Spleen (tissue), 11 donors: Measurements from ENCODE around the gene DLG2. TPM values are rescaled to one million over a fixed set of nuclear protein-coding genes. Genes with fewer than 3 reads are reported as not detected.

ENCODE experiments used
- DNase-seq: peaks from one replicate; pipeline ENCODE4 v3.0.0-alpha.2; 2020
- H3K27ac ChIP-seq, 8 donors: fragments of 200-600 bp; sonication (generic) in 7 of 8; 1 replicate in 4 of 8; 2 replicates in 4 of 8; pipeline versions ENCODE4 v1.5.0 to v1.8.0; 2016 to 2021; ENCODE audit warnings: inconsistent platforms in 4 of 8, mild to moderate bottlenecking in 4 of 8, moderate library complexity in 1 of 8
- H3K27me3 ChIP-seq, 7 donors: fragments of 200-600 bp; sonication (generic) in 6 of 7; replicated peaks in 1 of 7; 1 replicate in 4 of 7; 2 replicates in 3 of 7; pipeline versions ENCODE4 v1.5.0 to v1.8.0; 2016 to 2021; ENCODE audit warnings: inconsistent platforms in 3 of 7, mild to moderate bottlenecking in 1 of 7
- H3K36me3 ChIP-seq, 6 donors: fragments of 200-600 bp; sonication (generic) in 5 of 6; 1 replicate in 4 of 6; 2 replicates in 2 of 6; pipeline versions ENCODE4 v1.5.0 to v1.8.0; 2016 to 2021; ENCODE audit warnings: inconsistent platforms in 2 of 6
- H3K4me1 ChIP-seq, 6 donors: fragments of 200-600 bp; sonication (generic) in 5 of 6; 1 replicate in 3 of 6; 2 replicates in 3 of 6; pipeline versions ENCODE4 v1.5.0 to v1.8.0; 2016 to 2021; ENCODE audit warnings: inconsistent platforms in 3 of 6
- H3K4me3 ChIP-seq, 8 donors: fragments of 200-600 bp; sonication (generic) in 7 of 8; 1 replicate in 4 of 8; 2 replicates in 4 of 8; pipeline versions ENCODE4 v1.5.0 to v1.8.0; 2016 to 2021; ENCODE audit warnings: inconsistent platforms in 4 of 8, mild to moderate bottlenecking in 4 of 8, moderate library complexity in 2 of 8
- H3K9me3 ChIP-seq, 8 donors: fragments of 200-600 bp; sonication (generic) in 7 of 8; 1 replicate in 4 of 8; 2 replicates in 4 of 8; pipeline versions ENCODE4 v1.5.0 to v1.8.0; 2016 to 2021; ENCODE audit warnings: inconsistent platforms in 4 of 8
- POLR2A ChIP-seq, 3 donors: fragments of 450-650 bp; IDR thresholded peaks; one replicate each; pipeline ENCODE4 v1.5.1; 2017; ENCODE audit warnings: antibody characterized with exemption in 3 of 3, mild to moderate bottlenecking in 1 of 3
- POLR2AphosphoS5 ChIP-seq, 3 donors: sonication (generic); formaldehyde crosslinking; IDR thresholded peaks; one replicate each; pipeline ENCODE4 v1.5.1; 2017; ENCODE audit warnings: antibody characterized with exemption in 3 of 3
- WGBS, 5 donors: extraction: QIAGEN DNeasy Blood & Tissue Kit in 3 of 5; methylation state at CpG; one replicate each; pipeline versions ENCODE4 v1.1.5 to v1.1.7; 2013 to 2018; 5-methylcytosine and 5-hydroxymethylcytosine counted together
- intact Hi-C: fragments of 100-400 bp; cut with DNase I; formaldehyde crosslinking; loops from one replicate; pipeline ENCODE4 v1.15.0; 2023; ENCODE audit warnings: low total_unique reads
- polyA plus RNA-seq, 3 donors: library from polyadenylated mRNA; stranded (reverse); fragments of 200-250 nt; gene quantifications; one replicate each; pipeline ENCODE4 v1.2.1, GENCODE V29; 2013
- total RNA-seq, 7 donors: library from RNA; depleted of rRNA in 3 of 7; stranded (reverse); fragments of >200 nt in 3 of 7; fragmentation: NEBNext Ultra II Directional in 4 of 7; extraction: Animal tissue kit (Norgen Biotek cat#: 25700) in 4 of 7; gene quantifications; one replicate each; pipeline versions ENCODE4 v1.1.0 to v1.2.1, GENCODE V29; 2016 to 2021
- TF ChIP-seq, protein P1 (sequence below), 11 experiments: fragments of 200-600 bp in 7 of 11; fragments of 450-650 bp in 4 of 11; sonication (generic) in 4 of 11; IDR thresholded peaks in 8 of 11; conservative IDR thresholded peaks in 3 of 11; 1 replicate in 7 of 11; 2 replicates in 4 of 11; pipeline versions ENCODE4 v1.4.0 to v1.8.0; 2016 to 2021; ENCODE audit warnings: antibody characterized with exemption in 11 of 11, inconsistent platforms in 4 of 11, mild to moderate bottlenecking in 1 of 11
- donor health status: healthy with polysubstance abuse.
- donor health status: DM: no; HTN: no; CAD: no; lungs with moderate emphysema.
- donor health status: DM: no; HTN: no; CAD: no.
- donor health status: Bipolar disorder and iron deficiency.
- donor health status: healthy.
- donor health status: DM: no; HTN: no; CAD: no.
- donor health status: DM: yes; HTN: yes; CAD: no.

DLG2 gene
- total and polyA plus RNA-seq, 10 donors = 0.43 to 12.7 (median 7.9) TPM

DNA sequence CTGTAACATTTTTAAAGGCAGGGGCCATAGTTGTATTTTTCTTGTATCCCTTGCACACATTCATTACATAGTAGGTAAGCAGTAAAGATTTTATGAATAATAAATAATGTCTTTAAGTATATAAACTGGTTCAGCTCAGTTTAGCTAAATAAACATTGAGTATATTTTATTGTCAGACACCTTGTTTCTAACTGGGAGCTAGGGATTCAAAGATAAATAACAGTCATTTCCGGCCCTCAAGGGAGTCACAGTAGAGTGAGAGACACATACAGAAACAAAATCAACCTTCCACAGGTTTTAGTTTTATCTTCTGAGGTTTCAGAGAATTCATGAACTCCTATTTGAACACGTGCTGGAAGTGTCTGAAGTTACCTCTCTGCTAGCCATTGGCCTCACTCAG is 760.2 kb downstream of the DLG2 start:
- DNase-seq = no peak
- TF ChIP-seq POLR2A (IDR thresholded peaks at IDR 0.05) = no peak
- TF ChIP-seq, protein P1, sequence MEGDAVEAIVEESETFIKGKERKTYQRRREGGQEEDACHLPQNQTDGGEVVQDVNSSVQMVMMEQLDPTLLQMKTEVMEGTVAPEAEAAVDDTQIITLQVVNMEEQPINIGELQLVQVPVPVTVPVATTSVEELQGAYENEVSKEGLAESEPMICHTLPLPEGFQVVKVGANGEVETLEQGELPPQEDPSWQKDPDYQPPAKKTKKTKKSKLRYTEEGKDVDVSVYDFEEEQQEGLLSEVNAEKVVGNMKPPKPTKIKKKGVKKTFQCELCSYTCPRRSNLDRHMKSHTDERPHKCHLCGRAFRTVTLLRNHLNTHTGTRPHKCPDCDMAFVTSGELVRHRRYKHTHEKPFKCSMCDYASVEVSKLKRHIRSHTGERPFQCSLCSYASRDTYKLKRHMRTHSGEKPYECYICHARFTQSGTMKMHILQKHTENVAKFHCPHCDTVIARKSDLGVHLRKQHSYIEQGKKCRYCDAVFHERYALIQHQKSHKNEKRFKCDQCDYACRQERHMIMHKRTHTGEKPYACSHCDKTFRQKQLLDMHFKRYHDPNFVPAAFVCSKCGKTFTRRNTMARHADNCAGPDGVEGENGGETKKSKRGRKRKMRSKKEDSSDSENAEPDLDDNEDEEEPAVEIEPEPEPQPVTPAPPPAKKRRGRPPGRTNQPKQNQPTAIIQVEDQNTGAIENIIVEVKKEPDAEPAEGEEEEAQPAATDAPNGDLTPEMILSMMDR (IDR thresholded peaks at IDR 0.05 in 8 of 11, conservative IDR thresholded peaks at IDR 0.05 in 3 of 11) = no peak
- TF ChIP-seq POLR2AphosphoS5 (IDR thresholded peaks at IDR 0.05) = no peak
- H3K4me3 ChIP-seq = no peak overlapping the region
- whole genome bisulfite sequencing, 5 donors = 58 to 80% (median 67%) methylated on average over 2 of the region's 2 CpGs
- no peak overlapping the region for H3K27ac ChIP-seq
- H3K27me3 ChIP-seq = no peaks in the 10 kb centered on the region
- no peaks in the 10 kb centered on the region for H3K9me3 ChIP-seq
- intact Hi-C loops = no loop called here
- no peaks in the 10 kb centered on the region for H3K4me1 ChIP-seq
- no peaks in the 10 kb centered on the region for H3K36me3 ChIP-seq

DNA sequence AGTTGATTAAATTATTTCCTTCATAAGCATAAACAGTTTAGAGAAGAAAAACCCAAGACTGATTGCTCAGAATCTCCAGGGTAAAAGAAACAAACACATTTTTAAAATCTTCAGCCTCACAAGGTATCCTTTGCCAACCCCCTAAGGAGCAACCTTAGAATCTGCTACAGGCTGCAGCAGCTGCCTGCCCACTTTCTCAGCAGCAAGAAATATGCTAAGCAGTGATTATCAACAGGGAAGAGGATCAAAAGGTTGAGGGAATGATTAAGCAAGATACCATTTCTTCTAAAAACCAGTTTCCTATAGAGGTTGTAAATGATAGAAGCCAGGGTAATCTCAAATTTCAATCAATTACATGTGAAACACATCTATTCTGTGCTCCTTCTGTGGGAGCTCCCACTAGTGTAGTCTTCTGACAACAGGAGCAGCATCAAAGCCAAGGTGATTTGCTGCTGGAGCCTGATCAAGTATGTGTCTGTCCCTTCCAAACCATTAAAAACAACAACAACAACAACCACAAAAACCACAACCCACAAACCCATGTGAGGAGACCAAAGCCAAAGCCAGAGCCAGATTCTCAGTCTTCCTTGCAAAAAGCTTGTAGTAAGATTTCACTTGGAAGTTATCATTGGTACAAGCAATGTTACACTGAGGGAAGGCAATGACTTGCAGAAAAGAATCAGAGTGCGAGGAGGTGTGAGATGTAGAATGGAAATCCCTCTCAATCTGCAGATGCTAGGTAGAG is 761.2 kb downstream of the DLG2 start:
- Histone ChIP-seq H3K36me3 (no peaks in the 10 kb centered on the region), H3K4me3 (no peak overlapping the region), H3K27me3 (no peaks in the 10 kb centered on the region), H3K9me3 (no peaks in the 10 kb centered on the region), H3K27ac (no peak overlapping the region), H3K4me1 (no peaks in the 10 kb centered on the region)
- DNase-seq = no peak
- intact Hi-C loops = no loop called here
- TF ChIP-seq POLR2AphosphoS5 (IDR thresholded peaks at IDR 0.05) (no peak), POLR2A (IDR thresholded peaks at IDR 0.05) (no peak)
- TF ChIP-seq, protein P1 (IDR thresholded peaks at IDR 0.05 in 8 of 11, conservative IDR thresholded peaks at IDR 0.05 in 3 of 11) = no peak
- WGBS, 5 donors = 76 to 95% (median 84%) methylated on average over 1 of the region's 1 CpG

- no peak overlapping the region for H3K4me3 ChIP-seq
- no peaks in the 10 kb centered on the region for H3K9me3 ChIP-seq
- TF ChIP-seq, protein P1 (IDR thresholded peaks at IDR 0.05 in 8 of 11, conservative IDR thresholded peaks at IDR 0.05 in 3 of 11) = no peak
- no peak for TF ChIP-seq POLR2A (IDR thresholded peaks at IDR 0.05)
- TF ChIP-seq POLR2AphosphoS5 (IDR thresholded peaks at IDR 0.05) = no peak
- no peaks in the 10 kb centered on the region for H3K4me1 ChIP-seq
- H3K27me3 ChIP-seq = no peaks in the 10 kb centered on the region
- no peak for DNase-seq
- H3K27ac ChIP-seq = no peak overlapping the region
- intact Hi-C loops = no loop called here
- no peaks in the 10 kb centered on the region for H3K36me3 ChIP-seq
These were observed 761.9 kb downstream of the DLG2 start for GRCh38 chr11:84865257-84865656.

DNA sequence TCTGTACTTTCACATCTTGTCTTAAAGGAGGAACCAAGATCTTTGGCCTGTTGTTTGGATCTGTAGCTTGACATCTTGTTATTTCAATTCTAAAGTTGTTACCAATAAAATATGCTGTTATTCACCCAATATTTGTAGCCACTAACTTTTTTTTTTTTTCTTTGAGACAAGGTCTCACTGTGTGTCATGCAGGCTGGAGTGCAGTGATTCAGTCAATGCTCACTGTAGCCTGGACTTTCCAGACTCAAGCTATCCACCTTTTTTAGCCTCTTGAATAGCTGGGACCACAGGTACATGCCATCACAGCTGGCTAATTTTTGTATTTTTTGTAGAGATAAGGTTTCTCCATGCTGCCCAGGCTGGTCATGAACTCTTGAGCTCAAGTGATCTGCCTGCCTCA is 769.4 kb downstream of the DLG2 start:
- no peak overlapping the region for H3K27ac ChIP-seq
- no peaks in the 10 kb centered on the region for H3K9me3 ChIP-seq
- H3K27me3 ChIP-seq = no peaks in the 10 kb centered on the region
- H3K4me1 ChIP-seq = no peaks in the 10 kb centered on the region
- intact Hi-C loops = no loop called here
- H3K36me3 ChIP-seq = no peaks in the 10 kb centered on the region
- DNase-seq = no peak
- H3K4me3 ChIP-seq = no peak overlapping the region
- no peak for TF ChIP-seq POLR2A (IDR thresholded peaks at IDR 0.05)
- TF ChIP-seq, protein P1 (IDR thresholded peaks at IDR 0.05 in 8 of 11, conservative IDR thresholded peaks at IDR 0.05 in 3 of 11) = no peak
- TF ChIP-seq POLR2AphosphoS5 (IDR thresholded peaks at IDR 0.05) = no peak
